ACC112 (cell line): ENCODE measurements around the gene NCAM1.

ENCODE experiments used
- H2AFZ ChIP-seq: fragments of 200-600 bp; sonication (generic); one replicate; pipeline ENCODE4 v1.6.0; 2017; ENCODE audit warnings: antibody characterized with exemption, low read length; ENCODE audit not compliant: unreplicated experiment
- H3K27ac ChIP-seq: fragments of 200-600 bp; sonication (generic); 2 replicates; pipeline ENCODE4 v1.5.1; 2014; ENCODE audit warnings: low read depth, mild to moderate bottlenecking, antibody characterized with exemption, low read length, moderate library complexity
- H3K27me3 ChIP-seq: fragments of 200-600 bp; sonication (generic); 2 replicates; pipeline ENCODE4 v1.6.1; 2014; ENCODE audit warnings: mild to moderate bottlenecking, antibody characterized with exemption, low read length, moderate library complexity, mixed read lengths; ENCODE audit not compliant: insufficient read depth
- H3K36me3 ChIP-seq: fragments of 200-600 bp; sonication (generic); 2 replicates; pipeline ENCODE4 v1.6.1; 2016; ENCODE audit warnings: mild to moderate bottlenecking, antibody characterized with exemption, low read length, moderate library complexity, mixed read lengths; ENCODE audit not compliant: insufficient read depth
- H3K4me1 ChIP-seq: fragments of 200-600 bp; sonication (generic); one replicate; pipeline ENCODE4 v1.6.1; 2016; ENCODE audit warnings: low read length, mixed read lengths; ENCODE audit not compliant: insufficient read depth, unreplicated experiment, control insufficient read depth
- H3K4me3 ChIP-seq: fragments of 200-600 bp; sonication (generic); 2 replicates; pipeline ENCODE4 v1.5.1; 2014; ENCODE audit warnings: mild to moderate bottlenecking, low read depth, low read length
- H3K79me2 ChIP-seq: fragments of 200-600 bp; sonication (generic); one replicate; pipeline ENCODE4 v1.6.0; 2016; ENCODE audit warnings: low read length; ENCODE audit not compliant: control insufficient read depth, unreplicated experiment, insufficient read depth

NCAM1 gene

GRCh38 chr11:113278481-113278880, 317.3 kb downstream of the NCAM1 start:
- H3K27ac ChIP-seq, result no peak overlapping the region

GRCh38 chr11:113278925-113279324, 317.7 kb downstream of the NCAM1 start:
- Histone ChIP-seq H3K4me1 (no peaks in the 10 kb centered on the region), H3K27me3 (no peaks in the 10 kb centered on the region), H3K4me3 (no peak overlapping the region), H3K36me3 (no peaks in the 10 kb centered on the region), H2AFZ (no peak overlapping the region), H3K27ac (no peak overlapping the region), H3K79me2 (no peaks in the 10 kb centered on the region)

More at GRCh38 chr11:113278481-113278880, 317.3 kb downstream of the NCAM1 start:
- no peaks in the 10 kb centered on the region for H3K36me3 ChIP-seq
- H3K27me3 ChIP-seq, result no peaks in the 10 kb centered on the region
- no peak overlapping the region for H3K4me3 ChIP-seq
- H3K4me1 ChIP-seq, result no peaks in the 10 kb centered on the region
- H3K79me2 ChIP-seq, result no peaks in the 10 kb centered on the region
- no peak overlapping the region for H2AFZ ChIP-seq

- Histone ChIP-seq H3K79me2 (no peaks in the 10 kb centered on the region), H3K4me3 (no peak overlapping the region), H3K4me1 (no peaks in the 10 kb centered on the region), H3K27me3 (no peaks in the 10 kb centered on the region), H3K36me3 (no peaks in the 10 kb centered on the region), H2AFZ (no peak overlapping the region), H3K27ac (no peak overlapping the region)
Observed at GRCh38 chr11:113279591-113279990, 318.4 kb downstream of the NCAM1 start.

- Histone ChIP-seq H3K4me3 (no peak overlapping the region), H3K4me1 (no peaks in the 10 kb centered on the region), H3K27ac (no peak overlapping the region), H2AFZ (no peak overlapping the region), H3K27me3 (no peaks in the 10 kb centered on the region), H3K36me3 (no peaks in the 10 kb centered on the region), H3K79me2 (no peaks in the 10 kb centered on the region)
Observed at GRCh38 chr11:113281052-113281725, 320.0 kb downstream of the NCAM1 start.

- Histone ChIP-seq H2AFZ (no peak overlapping the region), H3K27me3 (0 out of 2 replicates have a peak, but pooled peaks cover under 1% of the 10 kb centered on the region), H3K4me3 (no peak overlapping the region)
Observed at GRCh38 chr11:113282898-113283437, 321.7 kb downstream of the NCAM1 start.

GRCh38 chr11:113283881-113284280, 322.7 kb downstream of the NCAM1 start:
- H2AFZ ChIP-seq, result no peak overlapping the region

More at GRCh38 chr11:113282898-113283437, 321.7 kb downstream of the NCAM1 start:
- Histone ChIP-seq H3K79me2 (no peaks in the 10 kb centered on the region), H3K27ac (no peak overlapping the region), H3K4me1 (no peaks in the 10 kb centered on the region), H3K36me3 (no peaks in the 10 kb centered on the region)

GRCh38 chr11:113286009-113286408, 324.8 kb downstream of the NCAM1 start:
- no peak overlapping the region for H3K4me3 ChIP-seq
- H3K79me2 ChIP-seq, result no peaks in the 10 kb centered on the region
- no peak overlapping the region for H2AFZ ChIP-seq
- H3K36me3 ChIP-seq, result no peaks in the 10 kb centered on the region
- H3K4me1 ChIP-seq, result no peaks in the 10 kb centered on the region
- H3K27me3 ChIP-seq, result peaks cover 8% of the 10 kb centered on the region; the same call in 1 of the 2 replicates
- H3K27ac ChIP-seq, result no peak overlapping the region

More at GRCh38 chr11:113283881-113284280, 322.7 kb downstream of the NCAM1 start:
- Histone ChIP-seq H3K79me2 (no peaks in the 10 kb centered on the region), H3K4me3 (no peak overlapping the region), H3K27ac (no peak overlapping the region), H3K36me3 (no peaks in the 10 kb centered on the region), H3K27me3 (peaks cover 8% of the 10 kb centered on the region; the same call in 1 of the 2 replicates), H3K4me1 (no peaks in the 10 kb centered on the region)

- H3K4me1 ChIP-seq, result no peaks in the 10 kb centered on the region
- H3K36me3 ChIP-seq, result no peaks in the 10 kb centered on the region
- H3K79me2 ChIP-seq, result no peaks in the 10 kb centered on the region
- H2AFZ ChIP-seq, result no peak overlapping the region
- H3K4me3 ChIP-seq, result no peak overlapping the region
- peaks cover 8% of the 10 kb centered on the region; the same call in 1 of the 2 replicates for H3K27me3 ChIP-seq
- H3K27ac ChIP-seq, result no peak overlapping the region
Observed at GRCh38 chr11:113286509-113287497, 325.6 kb downstream of the NCAM1 start.

- Histone ChIP-seq H3K27me3 (peaks cover 12% of the 10 kb centered on the region), H3K79me2 (no peaks in the 10 kb centered on the region), H2AFZ (no peak overlapping the region), H3K4me3 (no peak overlapping the region), H3K27ac (no peak overlapping the region), H3K36me3 (no peaks in the 10 kb centered on the region), H3K4me1 (no peaks in the 10 kb centered on the region)
Observed at GRCh38 chr11:113287801-113288200, 326.6 kb downstream of the NCAM1 start.

- no peak overlapping the region for H3K27ac ChIP-seq
- peaks cover 18% of the 10 kb centered on the region for H3K27me3 ChIP-seq
- H2AFZ ChIP-seq, result no peak overlapping the region
- no peak overlapping the region for H3K4me3 ChIP-seq
- no peaks in the 10 kb centered on the region for H3K36me3 ChIP-seq
- no peaks in the 10 kb centered on the region for H3K4me1 ChIP-seq
- no peaks in the 10 kb centered on the region for H3K79me2 ChIP-seq
Observed at GRCh38 chr11:113288286-113288863, 327.2 kb downstream of the NCAM1 start.
